IPS-18a (cell line): ENCODE data around the gene AGPAT4.

Experiments used
- H3K27ac ChIP-seq: one replicate; pipeline ENCODE4 v1.5.1; 2013; ENCODE audit warnings: low read length
- H3K27me3 ChIP-seq: one replicate; pipeline ENCODE4 v1.6.1; 2013; ENCODE audit warnings: mild to moderate bottlenecking, low read length; ENCODE audit not compliant: control insufficient read depth, insufficient read depth
- H3K36me3 ChIP-seq: one replicate; pipeline ENCODE4 v1.6.1; 2013; ENCODE audit warnings: low read depth, low read length; ENCODE audit not compliant: control insufficient read depth
- H3K4me1 ChIP-seq: one replicate; pipeline ENCODE4 v1.6.1; 2013; ENCODE audit warnings: low read depth, low read length; ENCODE audit not compliant: control insufficient read depth
- H3K4me3 ChIP-seq: one replicate; pipeline ENCODE4 v1.5.1; 2013; ENCODE audit warnings: low read length
- H3K9ac ChIP-seq: one replicate; pipeline ENCODE4 v1.6.1; 2013; ENCODE audit warnings: mild to moderate bottlenecking, low read length, moderate library complexity
- H3K9me3 ChIP-seq: one replicate; pipeline ENCODE4 v1.6.1; 2013; ENCODE audit warnings: low read depth, low read length; ENCODE audit not compliant: control insufficient read depth

AGPAT4 gene

DNA sequence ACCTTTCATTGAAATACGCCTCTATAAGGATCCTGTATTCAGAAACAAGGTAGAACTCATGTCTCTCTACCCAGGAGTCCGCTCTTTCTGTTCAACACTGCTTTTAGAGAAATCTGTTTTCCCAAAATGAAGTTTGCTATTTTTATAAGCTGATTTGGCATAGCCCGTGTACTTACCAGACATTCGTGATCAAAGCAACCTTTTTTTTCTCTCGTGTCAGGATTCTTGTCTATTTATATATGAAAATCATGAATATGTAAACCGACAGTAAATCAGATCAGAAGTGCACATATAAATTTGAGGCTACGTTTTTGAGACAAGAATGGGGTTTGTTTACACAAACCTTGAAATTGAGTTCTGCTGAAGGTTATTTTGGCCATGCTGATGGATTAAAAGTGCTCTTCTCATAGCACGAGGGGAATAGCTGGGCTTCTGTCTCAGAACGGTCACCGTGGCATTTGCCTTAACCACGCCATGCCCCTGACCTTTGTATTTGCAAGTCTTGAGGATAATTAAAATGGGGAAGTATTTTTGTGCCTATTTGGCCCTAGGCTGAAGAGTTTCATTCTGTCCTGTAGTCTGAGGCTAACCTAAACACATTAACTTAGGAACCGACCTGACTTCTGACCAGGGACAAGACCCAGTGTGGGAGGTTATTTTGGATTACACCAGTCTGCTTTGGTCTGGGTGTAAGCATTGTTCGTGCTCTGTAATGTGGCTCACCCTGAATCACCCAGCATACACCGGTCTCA, 163.7 kb downstream of the AGPAT4 start:
- no peaks in the 10 kb centered on the region for H3K9me3 ChIP-seq
- no peak overlapping the region for H3K9ac ChIP-seq
- H3K27ac ChIP-seq, result no peak overlapping the region
- no peak overlapping the region for H3K4me3 ChIP-seq
- H3K27me3 ChIP-seq, result no peaks in the 10 kb centered on the region
- no peaks in the 10 kb centered on the region for H3K4me1 ChIP-seq
- H3K36me3 ChIP-seq, result peaks cover 83% of the 10 kb centered on the region

DNA sequence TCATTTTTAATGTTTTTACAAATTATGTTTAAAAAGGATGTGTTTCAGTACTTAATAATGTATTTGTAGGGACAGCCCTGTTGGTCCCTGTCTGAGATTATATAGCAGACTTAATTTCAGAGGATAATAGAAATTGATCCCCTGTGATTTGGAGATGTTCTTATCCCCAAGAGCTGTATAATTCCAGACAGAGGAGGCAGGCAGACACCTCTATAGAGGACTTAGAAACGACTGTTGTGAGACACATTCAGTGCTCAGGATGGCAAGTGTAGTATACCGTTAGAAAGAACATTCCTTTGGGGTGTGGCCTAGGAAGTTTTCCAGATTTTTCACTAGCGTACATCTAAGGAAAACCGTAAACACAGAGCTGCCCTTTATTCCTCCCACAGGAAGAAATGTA, 164.5 kb downstream of the AGPAT4 start:
- H3K27me3 ChIP-seq, result no peaks in the 10 kb centered on the region
- H3K9ac ChIP-seq, result no peak overlapping the region
- no peak overlapping the region for H3K4me3 ChIP-seq
- H3K27ac ChIP-seq, result no peak overlapping the region
- H3K9me3 ChIP-seq, result no peaks in the 10 kb centered on the region
- H3K36me3 ChIP-seq, result peaks cover 81% of the 10 kb centered on the region
- H3K4me1 ChIP-seq, result no peaks in the 10 kb centered on the region

GRCh38 chr6:161108916-161109315, 164.9 kb downstream of the AGPAT4 start:
- no peaks in the 10 kb centered on the region for H3K4me1 ChIP-seq
- peaks cover 79% of the 10 kb centered on the region for H3K36me3 ChIP-seq
- H3K9me3 ChIP-seq, result no peaks in the 10 kb centered on the region
- no peaks in the 10 kb centered on the region for H3K27me3 ChIP-seq
- H3K4me3 ChIP-seq, result no peak overlapping the region
- no peak overlapping the region for H3K9ac ChIP-seq
- H3K27ac ChIP-seq, result no peak overlapping the region

- H3K9ac ChIP-seq, result no peak overlapping the region
- peaks cover 82% of the 10 kb centered on the region for H3K36me3 ChIP-seq
- no peak overlapping the region for H3K27ac ChIP-seq
- no peak overlapping the region for H3K4me3 ChIP-seq
- H3K4me1 ChIP-seq, result no peaks in the 10 kb centered on the region
- no peaks in the 10 kb centered on the region for H3K9me3 ChIP-seq
- H3K27me3 ChIP-seq, result no peaks in the 10 kb centered on the region
These were observed 165.8 kb downstream of the AGPAT4 start for GRCh38 chr6:161107779-161108730.

GRCh38 chr6:161105408-161105807, 168.5 kb downstream of the AGPAT4 start:
- no peak overlapping the region for H3K27ac ChIP-seq
- H3K9ac ChIP-seq, result no peak overlapping the region
- no peaks in the 10 kb centered on the region for H3K9me3 ChIP-seq
- peaks cover 69% of the 10 kb centered on the region for H3K36me3 ChIP-seq
- H3K4me1 ChIP-seq, result no peaks in the 10 kb centered on the region
- no peaks in the 10 kb centered on the region for H3K27me3 ChIP-seq
- H3K4me3 ChIP-seq, result no peak overlapping the region

DNA sequence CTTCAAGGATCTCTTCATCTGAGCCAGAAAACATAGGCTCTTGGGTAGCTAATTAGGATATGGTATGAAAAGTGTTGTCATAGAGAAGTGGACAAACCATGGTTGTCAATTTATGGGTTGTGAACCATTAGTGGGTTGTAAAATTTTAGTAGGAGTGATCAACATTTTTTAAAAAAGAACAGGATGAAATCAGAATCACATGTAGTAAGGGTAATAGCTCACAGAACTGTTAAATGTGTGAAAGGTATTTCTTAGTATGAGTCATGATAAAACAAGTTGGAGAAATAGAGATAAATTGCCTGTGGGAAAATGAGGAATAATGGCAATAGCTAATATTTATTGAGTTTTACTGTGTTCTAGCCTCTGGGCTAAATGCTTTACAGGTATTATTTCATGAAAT, 168.9 kb downstream of the AGPAT4 start:
- H3K4me1 ChIP-seq, result no peaks in the 10 kb centered on the region
- no peak overlapping the region for H3K4me3 ChIP-seq
- H3K27ac ChIP-seq, result no peak overlapping the region
- H3K9me3 ChIP-seq, result no peaks in the 10 kb centered on the region
- H3K36me3 ChIP-seq, result peaks cover 65% of the 10 kb centered on the region
- H3K27me3 ChIP-seq, result no peaks in the 10 kb centered on the region
- no peak overlapping the region for H3K9ac ChIP-seq

GRCh38 chr6:161103475-161103874, 170.4 kb downstream of the AGPAT4 start:
- Histone ChIP-seq H3K36me3 (peaks cover 56% of the 10 kb centered on the region), H3K4me3 (no peak overlapping the region), H3K27ac (no peak overlapping the region), H3K9ac (no peak overlapping the region), H3K4me1 (no peaks in the 10 kb centered on the region), H3K27me3 (no peaks in the 10 kb centered on the region), H3K9me3 (no peaks in the 10 kb centered on the region)

GRCh38 chr6:161101517-161101916, 172.3 kb downstream of the AGPAT4 start:
- Histone ChIP-seq H3K4me3 (no peak overlapping the region), H3K27ac (no peak overlapping the region), H3K4me1 (no peaks in the 10 kb centered on the region), H3K9me3 (no peaks in the 10 kb centered on the region), H3K36me3 (peaks cover 48% of the 10 kb centered on the region), H3K9ac (no peak overlapping the region), H3K27me3 (no peaks in the 10 kb centered on the region)

DNA sequence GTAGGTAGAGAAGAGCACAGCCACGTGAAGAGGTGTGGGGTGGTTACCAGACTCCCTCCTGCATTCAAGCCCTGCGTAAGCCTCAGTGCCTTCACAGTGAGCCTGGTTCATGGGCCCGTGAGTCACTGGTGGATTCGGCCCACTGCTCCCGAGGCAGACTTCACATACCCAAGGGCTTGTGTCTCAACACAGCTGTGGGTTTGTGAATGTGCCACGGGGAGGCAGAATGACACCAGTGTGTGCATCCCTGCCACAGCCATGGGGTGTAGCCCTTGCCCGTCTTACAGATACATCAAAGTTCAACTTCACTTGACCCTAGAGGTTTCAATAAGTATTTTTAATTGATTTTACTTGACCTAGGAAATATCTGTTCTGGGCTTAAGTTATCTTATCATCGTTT, 173.8 kb downstream of the AGPAT4 start:
- Histone ChIP-seq H3K9me3 (no peaks in the 10 kb centered on the region), H3K4me1 (no peaks in the 10 kb centered on the region), H3K27me3 (no peaks in the 10 kb centered on the region), H3K27ac (no peak overlapping the region), H3K9ac (no peak overlapping the region), H3K36me3 (peaks cover 45% of the 10 kb centered on the region), H3K4me3 (no peak overlapping the region)

DNA sequence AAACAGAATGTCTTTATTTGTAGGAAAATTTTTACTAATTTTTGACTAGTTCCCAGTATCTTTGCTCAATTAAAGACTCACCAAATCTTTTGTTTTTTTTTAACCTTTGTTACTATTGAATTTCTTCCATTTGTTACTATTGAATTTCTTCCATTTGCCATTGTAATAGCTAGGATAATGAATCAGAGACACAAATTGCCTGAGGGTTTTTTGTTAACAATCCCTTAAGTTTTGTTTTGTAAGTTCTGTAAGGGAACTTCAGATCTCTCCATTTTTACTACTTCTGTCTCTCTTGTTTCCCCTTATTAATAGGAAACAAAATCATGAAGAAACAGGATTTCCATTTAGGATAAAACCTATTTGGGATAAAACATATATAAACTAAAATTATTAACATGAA, 177.9 kb downstream of the AGPAT4 start:
- H3K4me1 ChIP-seq, result no peaks in the 10 kb centered on the region
- H3K27me3 ChIP-seq, result no peaks in the 10 kb centered on the region
- H3K27ac ChIP-seq, result no peak overlapping the region
- H3K9me3 ChIP-seq, result no peaks in the 10 kb centered on the region
- peaks cover 61% of the 10 kb centered on the region for H3K36me3 ChIP-seq
- no peak overlapping the region for H3K9ac ChIP-seq
- no peak overlapping the region for H3K4me3 ChIP-seq

- no peak overlapping the region for H3K4me3 ChIP-seq
- H3K4me1 ChIP-seq, result no peaks in the 10 kb centered on the region
- H3K9ac ChIP-seq, result no peak overlapping the region
- no peaks in the 10 kb centered on the region for H3K27me3 ChIP-seq
- no peak overlapping the region for H3K27ac ChIP-seq
- H3K36me3 ChIP-seq, result peaks cover 64% of the 10 kb centered on the region
- H3K9me3 ChIP-seq, result no peaks in the 10 kb centered on the region
These were observed 178.9 kb downstream of the AGPAT4 start for GRCh38 chr6:161094955-161095354.
